ENCODE data around the gene SYTL1.

The SYTL1 gene

DNA sequence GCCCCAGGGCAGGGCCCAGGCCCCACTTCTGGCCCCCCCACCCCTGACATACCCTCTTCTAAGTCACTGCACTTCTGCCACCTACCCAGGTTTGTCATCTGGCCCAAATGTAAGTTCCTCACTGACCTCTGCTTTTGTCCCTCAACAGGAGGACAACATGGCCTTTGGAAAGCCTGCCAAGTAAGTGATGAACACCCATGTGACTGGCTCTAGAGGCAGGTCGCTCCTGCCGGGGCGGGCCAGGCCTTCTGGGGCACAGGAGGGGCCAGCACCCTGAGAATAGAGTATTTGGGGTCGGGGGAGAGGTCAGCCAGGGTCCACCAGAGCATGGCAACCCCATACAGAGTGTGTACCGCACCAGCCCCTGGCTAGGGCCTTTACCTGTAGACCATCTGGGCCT lies 9.9 kb upstream of the SYTL1 start:
- Histone ChIP-seq H3K36me3 (ENCODE audit: control insufficient read depth in 5 of 5, insufficient read depth in 5 of 5, low read length in 5 of 5) (peaks cover 0 to 80% (median 69%) of the 10 kb centered on the region in 5 donors), H3K27me3 (ENCODE audit: control insufficient read depth in 5 of 5, insufficient read depth in 4 of 5, low read length in 5 of 5) (no peaks in the 10 kb centered on the region), H3K4me1 (ENCODE audit: control insufficient read depth in 5 of 5, insufficient read depth in 5 of 5, low read length in 5 of 5) (peaks cover 0 to 14% (median 5%) of the 10 kb centered on the region in 5 donors), H3K9ac (ENCODE audit: low read length in 5 of 5) (peak overlapping the region in 1 of 5 donors; percentile 9), H3K27ac (ENCODE audit: low read depth, low read length) (no peak overlapping the region), H3K9me3 (ENCODE audit: control insufficient read depth in 5 of 5, low read length in 5 of 5) (no peaks in the 10 kb centered on the region), H3K4me3 (ENCODE audit: low read depth in 1 of 5, low read length in 5 of 5) (no peak overlapping the region)

- H3K27ac ChIP-seq (ENCODE audit: low read depth, low read length): no peak overlapping the region
- H3K27me3 ChIP-seq (ENCODE audit: control insufficient read depth in 5 of 5, insufficient read depth in 4 of 5, low read length in 5 of 5): no peaks in the 10 kb centered on the region
- peaks cover 0 to 12% (median 4%) of the 10 kb centered on the region in 5 donors for H3K4me1 ChIP-seq (ENCODE audit: control insufficient read depth in 5 of 5, insufficient read depth in 5 of 5, low read length in 5 of 5)
- H3K9me3 ChIP-seq (ENCODE audit: control insufficient read depth in 5 of 5, low read length in 5 of 5): no peaks in the 10 kb centered on the region
- H3K9ac ChIP-seq (ENCODE audit: low read length in 5 of 5): peak overlapping the region in 2 of 5 donors; percentile 8 to 9
- peaks cover 0 to 78% (median 70%) of the 10 kb centered on the region in 5 donors for H3K36me3 ChIP-seq (ENCODE audit: control insufficient read depth in 5 of 5, insufficient read depth in 5 of 5, low read length in 5 of 5)
- no peak overlapping the region for H3K4me3 ChIP-seq (ENCODE audit: low read depth in 1 of 5, low read length in 5 of 5)
Observed at GRCh38 chr1:27332536-27333281, 9.1 kb upstream of the SYTL1 start.

- H3K27me3 ChIP-seq (ENCODE audit: control insufficient read depth in 5 of 5, insufficient read depth in 4 of 5, low read length in 5 of 5): no peaks in the 10 kb centered on the region
- no peak overlapping the region for H3K9ac ChIP-seq (ENCODE audit: low read length in 5 of 5)
- peaks cover 0 to 7% (median 0%) of the 10 kb centered on the region in 5 donors for H3K4me1 ChIP-seq (ENCODE audit: control insufficient read depth in 5 of 5, insufficient read depth in 5 of 5, low read length in 5 of 5)
- H3K9me3 ChIP-seq (ENCODE audit: control insufficient read depth in 5 of 5, low read length in 5 of 5): no peaks in the 10 kb centered on the region
- peaks cover 0 to 71% (median 66%) of the 10 kb centered on the region in 5 donors for H3K36me3 ChIP-seq (ENCODE audit: control insufficient read depth in 5 of 5, insufficient read depth in 5 of 5, low read length in 5 of 5)
- no peak overlapping the region for H3K27ac ChIP-seq (ENCODE audit: low read depth, low read length)
- H3K4me3 ChIP-seq (ENCODE audit: low read depth in 1 of 5, low read length in 5 of 5): no peak overlapping the region
Observed at GRCh38 chr1:27333717-27334279, 8.0 kb upstream of the SYTL1 start.

DNA sequence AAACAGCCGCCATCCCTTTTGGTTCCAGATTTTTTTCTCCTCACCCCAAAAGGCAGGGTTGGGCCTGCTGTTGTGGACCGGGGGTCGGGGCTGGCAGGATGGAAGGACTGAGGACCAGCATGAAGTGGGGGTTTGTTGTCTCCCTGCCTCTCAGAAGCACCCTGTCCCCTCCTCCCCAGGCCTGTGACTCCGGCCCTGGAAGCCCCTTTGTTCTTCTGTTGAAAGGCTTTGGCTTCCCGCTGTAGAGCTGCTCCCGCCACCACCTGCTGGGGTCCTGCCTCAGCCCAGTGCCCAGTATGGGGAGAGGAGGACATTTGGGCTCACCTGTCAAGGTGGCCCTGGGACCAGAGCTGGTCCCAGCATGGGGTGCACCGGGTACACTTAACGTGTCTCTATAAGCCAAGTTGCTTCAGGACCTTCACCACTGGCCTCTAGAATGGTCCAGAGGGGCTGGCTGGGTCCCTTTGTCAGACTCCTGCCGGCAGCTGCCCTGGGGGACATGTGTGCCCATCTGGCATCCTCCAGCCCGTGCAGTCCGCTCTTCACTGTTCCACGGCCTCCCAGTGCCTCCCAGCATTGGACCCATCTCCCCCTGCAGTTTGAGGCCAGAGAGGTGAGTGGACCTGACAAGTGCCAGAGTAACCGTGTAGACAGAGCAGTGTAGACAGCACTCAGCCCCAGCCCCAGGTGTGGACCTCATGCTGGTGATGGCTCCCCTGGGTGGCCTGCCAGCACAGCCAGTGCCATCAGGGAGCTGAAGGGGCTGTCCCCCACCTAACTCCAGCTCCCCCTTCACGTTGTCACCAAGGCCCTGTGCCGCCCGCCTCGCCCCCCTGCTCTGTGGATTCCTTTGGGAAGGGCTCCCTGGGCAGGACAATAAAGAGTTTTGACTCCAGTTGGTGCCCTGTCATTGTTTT lies 6.1 kb upstream of the SYTL1 start:
- H3K4me1 ChIP-seq (ENCODE audit: control insufficient read depth in 5 of 5, insufficient read depth in 5 of 5, low read length in 5 of 5): peaks cover 0 to 9% (median 0%) of the 10 kb centered on the region in 5 donors
- H3K9ac ChIP-seq (ENCODE audit: low read length in 5 of 5): no peak overlapping the region
- no peak overlapping the region for H3K27ac ChIP-seq (ENCODE audit: low read depth, low read length)
- H3K36me3 ChIP-seq (ENCODE audit: control insufficient read depth in 5 of 5, insufficient read depth in 5 of 5, low read length in 5 of 5): peaks cover 0 to 68% (median 63%) of the 10 kb centered on the region in 5 donors
- H3K27me3 ChIP-seq (ENCODE audit: control insufficient read depth in 5 of 5, insufficient read depth in 4 of 5, low read length in 5 of 5): no peaks in the 10 kb centered on the region
- H3K9me3 ChIP-seq (ENCODE audit: control insufficient read depth in 5 of 5, low read length in 5 of 5): no peaks in the 10 kb centered on the region
- no peak overlapping the region for H3K4me3 ChIP-seq (ENCODE audit: low read depth in 1 of 5, low read length in 5 of 5)

DNA sequence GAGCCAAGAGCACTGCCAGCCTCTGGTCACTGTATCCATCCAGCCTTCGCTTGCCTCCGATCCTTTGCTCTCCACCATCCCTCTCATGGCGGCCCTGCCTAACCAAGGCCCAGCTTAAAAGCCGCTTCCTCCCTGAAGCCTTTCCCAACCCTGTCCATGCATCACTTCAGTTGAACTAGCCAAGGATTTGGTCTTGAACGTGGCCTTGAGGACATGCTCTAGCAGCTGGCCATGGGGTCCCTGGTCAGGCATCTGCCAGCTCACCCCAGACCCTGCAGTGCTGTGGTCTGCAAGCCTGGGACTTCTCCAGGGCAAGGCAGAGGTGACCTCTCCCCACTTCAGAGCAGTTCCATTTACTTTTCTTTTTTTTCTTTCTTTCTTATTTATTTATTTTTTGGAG lies 5.1 kb upstream of the SYTL1 start:
- H3K4me3 ChIP-seq (ENCODE audit: low read depth in 1 of 5, low read length in 5 of 5): no peak overlapping the region
- H3K36me3 ChIP-seq (ENCODE audit: control insufficient read depth in 5 of 5, insufficient read depth in 5 of 5, low read length in 5 of 5): peaks cover 0 to 59% (median 54%) of the 10 kb centered on the region in 5 donors
- H3K9ac ChIP-seq (ENCODE audit: low read length in 5 of 5): no peak overlapping the region
- no peaks in the 10 kb centered on the region for H3K9me3 ChIP-seq (ENCODE audit: control insufficient read depth in 5 of 5, low read length in 5 of 5)
- no peak overlapping the region for H3K27ac ChIP-seq (ENCODE audit: low read depth, low read length)
- peaks cover 0 to 12% (median 0%) of the 10 kb centered on the region in 5 donors for H3K4me1 ChIP-seq (ENCODE audit: control insufficient read depth in 5 of 5, insufficient read depth in 5 of 5, low read length in 5 of 5)
- peaks cover 0 to 3% (median 0%) of the 10 kb centered on the region in 5 donors for H3K27me3 ChIP-seq (ENCODE audit: control insufficient read depth in 5 of 5, insufficient read depth in 4 of 5, low read length in 5 of 5)

DNA sequence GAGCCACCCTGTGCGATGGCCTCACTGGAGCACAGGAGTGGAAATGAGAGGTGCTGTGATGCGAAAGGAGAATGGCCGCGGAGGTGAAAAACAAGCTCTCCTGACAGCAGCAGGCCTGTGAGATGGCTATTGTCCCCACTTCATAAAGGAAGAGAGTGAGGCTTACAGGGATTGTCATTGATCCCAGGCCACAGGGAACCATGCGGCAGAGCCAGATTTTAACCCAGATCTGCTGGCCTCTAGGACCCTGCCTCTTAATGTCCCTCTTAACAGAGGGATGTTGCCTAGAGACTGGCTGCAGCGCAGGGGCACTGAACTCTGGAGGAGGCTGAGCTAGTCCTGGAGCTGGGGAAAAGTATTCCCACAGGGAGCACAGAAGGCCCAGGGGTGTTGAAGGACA lies 3.1 kb upstream of the SYTL1 start:
- Histone ChIP-seq H3K9ac (ENCODE audit: low read length in 5 of 5) (no peak overlapping the region), H3K4me1 (ENCODE audit: control insufficient read depth in 5 of 5, insufficient read depth in 5 of 5, low read length in 5 of 5) (peaks cover 0 to 14% (median 0%) of the 10 kb centered on the region in 5 donors), H3K27me3 (ENCODE audit: control insufficient read depth in 5 of 5, insufficient read depth in 4 of 5, low read length in 5 of 5) (peaks cover 0 to 3% (median 2%) of the 10 kb centered on the region in 5 donors), H3K4me3 (ENCODE audit: low read depth in 1 of 5, low read length in 5 of 5) (no peak overlapping the region), H3K36me3 (ENCODE audit: control insufficient read depth in 5 of 5, insufficient read depth in 5 of 5, low read length in 5 of 5) (peaks cover 0 to 40% (median 37%) of the 10 kb centered on the region in 5 donors), H3K27ac (ENCODE audit: low read depth, low read length) (no peak overlapping the region), H3K9me3 (ENCODE audit: control insufficient read depth in 5 of 5, low read length in 5 of 5) (no peaks in the 10 kb centered on the region)

GRCh38 chr1:27339213-27339612 lies 2.6 kb upstream of the SYTL1 start:
- H3K27ac ChIP-seq (ENCODE audit: low read depth, low read length): no peak overlapping the region
- peaks cover 0 to 3% (median 2%) of the 10 kb centered on the region in 5 donors for H3K27me3 ChIP-seq (ENCODE audit: control insufficient read depth in 5 of 5, insufficient read depth in 4 of 5, low read length in 5 of 5)
- H3K4me1 ChIP-seq (ENCODE audit: control insufficient read depth in 5 of 5, insufficient read depth in 5 of 5, low read length in 5 of 5): peaks cover 0 to 14% (median 0%) of the 10 kb centered on the region in 5 donors
- H3K36me3 ChIP-seq (ENCODE audit: control insufficient read depth in 5 of 5, insufficient read depth in 5 of 5, low read length in 5 of 5): peaks cover 0 to 35% (median 33%) of the 10 kb centered on the region in 5 donors
- no peak overlapping the region for H3K9ac ChIP-seq (ENCODE audit: low read length in 5 of 5)
- no peak overlapping the region for H3K4me3 ChIP-seq (ENCODE audit: low read depth in 1 of 5, low read length in 5 of 5)
- H3K9me3 ChIP-seq (ENCODE audit: control insufficient read depth in 5 of 5, low read length in 5 of 5): no peaks in the 10 kb centered on the region

- Histone ChIP-seq H3K9me3 (ENCODE audit: control insufficient read depth in 5 of 5, low read length in 5 of 5) (no peaks in the 10 kb centered on the region), H3K4me1 (ENCODE audit: control insufficient read depth in 5 of 5, insufficient read depth in 5 of 5, low read length in 5 of 5) (peaks cover 0 to 14% (median 0%) of the 10 kb centered on the region in 5 donors), H3K27me3 (ENCODE audit: control insufficient read depth in 5 of 5, insufficient read depth in 4 of 5, low read length in 5 of 5) (peaks cover 0 to 12% (median 8%) of the 10 kb centered on the region in 5 donors), H3K36me3 (ENCODE audit: control insufficient read depth in 5 of 5, insufficient read depth in 5 of 5, low read length in 5 of 5) (peaks cover 0 to 6% (median 3%) of the 10 kb centered on the region in 5 donors), H3K27ac (ENCODE audit: low read depth, low read length) (no peak overlapping the region), H3K4me3 (ENCODE audit: low read depth in 1 of 5, low read length in 5 of 5) (peak overlapping the region in 1 of 5 donors; percentile 36), H3K9ac (ENCODE audit: low read length in 5 of 5) (no peak overlapping the region)
Observed at GRCh38 chr1:27342391-27342777, 562 bp downstream of the SYTL1 start.

GRCh38 chr1:27342778-27343638 lies 1.2 kb downstream of the SYTL1 start:
- Histone ChIP-seq H3K4me1 (ENCODE audit: control insufficient read depth in 5 of 5, insufficient read depth in 5 of 5, low read length in 5 of 5) (peaks cover 0 to 14% (median 0%) of the 10 kb centered on the region in 5 donors), H3K27ac (ENCODE audit: low read depth, low read length) (no peak overlapping the region), H3K36me3 (ENCODE audit: control insufficient read depth in 5 of 5, insufficient read depth in 5 of 5, low read length in 5 of 5) (peaks cover 0 to 6% (median 3%) of the 10 kb centered on the region in 5 donors), H3K4me3 (ENCODE audit: low read depth in 1 of 5, low read length in 5 of 5) (peak overlapping the region in 2 of 5 donors; percentile 27 to 36), H3K9ac (ENCODE audit: low read length in 5 of 5) (no peak overlapping the region), H3K27me3 (ENCODE audit: control insufficient read depth in 5 of 5, insufficient read depth in 4 of 5, low read length in 5 of 5) (peaks cover 4 to 13% (median 9%) of the 10 kb centered on the region in 5 donors), H3K9me3 (ENCODE audit: control insufficient read depth in 5 of 5, low read length in 5 of 5) (no peaks in the 10 kb centered on the region)

Data from subcutaneous abdominal adipose tissue (tissue), 5 donors.